ENCODE data around the gene INPP5E. TPM values are rescaled to one million over a fixed set of nuclear protein-coding genes. Genes with fewer than 3 reads are reported as not detected.

The INPP5E gene
- total RNA-seq, 1 donor from 2014 or later = 13.2 TPM

- Mint-ChIP-seq H3K27ac (ENCODE audit: unreplicated experiment) (peak overlapping the region; percentile 63), H3K36me3 (ENCODE audit: low read depth) (peaks cover 8% of the 10 kb centered on the region), H3K27me3 (ENCODE audit: low read depth) (no peaks in the 10 kb centered on the region), H3K9me3 (ENCODE audit: low read depth) (no peaks in the 10 kb centered on the region), H3K4me1 (ENCODE audit: low read depth) (peaks cover 17% of the 10 kb centered on the region), H3K4me3 (ENCODE audit: unreplicated experiment) (peak overlapping the region; percentile 84)
- no peak for TF ChIP-seq CTCF (IDR thresholded peaks at IDR 0.05)
- DNase-seq (ENCODE audit: low spot score) = peak; percentile 79
Observed at GRCh38 chr9:136399176-136400037, 40.2 kb downstream of the INPP5E start.

DNA sequence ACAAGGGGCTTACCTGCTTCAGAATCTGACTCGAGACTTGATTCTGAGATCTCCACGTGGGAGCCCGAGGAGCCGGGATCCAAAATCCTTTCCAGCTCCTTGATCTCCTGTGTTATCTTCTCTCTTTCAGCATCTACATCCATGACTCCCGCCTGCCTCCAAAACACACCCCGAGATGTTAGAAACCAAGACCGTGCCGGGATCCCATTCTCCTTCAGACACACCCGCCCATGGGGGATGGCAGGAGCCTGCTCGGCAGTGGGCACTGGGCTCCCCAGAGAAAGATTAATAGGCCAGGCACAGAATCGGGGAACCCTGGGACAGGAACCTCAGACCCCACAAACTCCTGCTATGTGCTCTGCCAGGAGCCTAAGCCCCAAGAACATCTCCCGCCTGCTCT lies 41.4 kb downstream of the INPP5E start:
- Mint-ChIP-seq H3K9me3 (ENCODE audit: low read depth) (no peaks in the 10 kb centered on the region), H3K4me3 (ENCODE audit: unreplicated experiment) (no peak overlapping the region), H3K4me1 (ENCODE audit: low read depth) (peaks cover 17% of the 10 kb centered on the region), H3K27me3 (ENCODE audit: low read depth) (no peaks in the 10 kb centered on the region), H3K27ac (ENCODE audit: unreplicated experiment) (no peak overlapping the region), H3K36me3 (ENCODE audit: low read depth) (peaks cover 7% of the 10 kb centered on the region)
- TF ChIP-seq CTCF (IDR thresholded peaks at IDR 0.05) = no peak
- DNase-seq (ENCODE audit: low spot score) = no peak

GRCh38 chr9:136397643-136398042 lies 42.0 kb downstream of the INPP5E start:
- Mint-ChIP-seq H3K27ac (ENCODE audit: unreplicated experiment) (no peak overlapping the region), H3K4me3 (ENCODE audit: unreplicated experiment) (no peak overlapping the region), H3K36me3 (ENCODE audit: low read depth) (peaks cover 7% of the 10 kb centered on the region), H3K4me1 (ENCODE audit: low read depth) (peaks cover 17% of the 10 kb centered on the region), H3K9me3 (ENCODE audit: low read depth) (no peaks in the 10 kb centered on the region), H3K27me3 (ENCODE audit: low read depth) (no peaks in the 10 kb centered on the region)
- TF ChIP-seq CTCF (IDR thresholded peaks at IDR 0.05) = no peak
- no peak for DNase-seq (ENCODE audit: low spot score)

DNA sequence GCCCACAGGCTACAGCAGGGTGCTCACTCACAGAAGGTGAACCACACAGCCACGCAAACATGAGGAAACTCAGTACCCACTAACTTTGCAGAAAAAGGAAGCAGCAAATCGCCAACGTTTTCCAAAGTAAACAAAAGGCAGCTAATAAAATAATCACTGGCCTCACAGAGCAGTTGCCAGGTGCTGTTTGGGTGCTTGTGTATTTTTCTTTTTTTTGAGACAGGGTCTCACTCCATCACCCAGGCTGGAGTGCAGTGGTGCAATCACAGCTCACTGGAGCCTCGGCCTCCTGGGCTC lies 43.5 kb downstream of the INPP5E start:
- no peak for TF ChIP-seq CTCF (IDR thresholded peaks at IDR 0.05)
- no peak for DNase-seq (ENCODE audit: low spot score)
- Mint-ChIP-seq H3K27ac (ENCODE audit: unreplicated experiment) (no peak overlapping the region), H3K27me3 (ENCODE audit: low read depth) (no peaks in the 10 kb centered on the region), H3K9me3 (ENCODE audit: low read depth) (no peaks in the 10 kb centered on the region), H3K4me1 (ENCODE audit: low read depth) (peaks cover 17% of the 10 kb centered on the region), H3K36me3 (ENCODE audit: low read depth) (peaks cover 12% of the 10 kb centered on the region), H3K4me3 (ENCODE audit: unreplicated experiment) (no peak overlapping the region)

DNA sequence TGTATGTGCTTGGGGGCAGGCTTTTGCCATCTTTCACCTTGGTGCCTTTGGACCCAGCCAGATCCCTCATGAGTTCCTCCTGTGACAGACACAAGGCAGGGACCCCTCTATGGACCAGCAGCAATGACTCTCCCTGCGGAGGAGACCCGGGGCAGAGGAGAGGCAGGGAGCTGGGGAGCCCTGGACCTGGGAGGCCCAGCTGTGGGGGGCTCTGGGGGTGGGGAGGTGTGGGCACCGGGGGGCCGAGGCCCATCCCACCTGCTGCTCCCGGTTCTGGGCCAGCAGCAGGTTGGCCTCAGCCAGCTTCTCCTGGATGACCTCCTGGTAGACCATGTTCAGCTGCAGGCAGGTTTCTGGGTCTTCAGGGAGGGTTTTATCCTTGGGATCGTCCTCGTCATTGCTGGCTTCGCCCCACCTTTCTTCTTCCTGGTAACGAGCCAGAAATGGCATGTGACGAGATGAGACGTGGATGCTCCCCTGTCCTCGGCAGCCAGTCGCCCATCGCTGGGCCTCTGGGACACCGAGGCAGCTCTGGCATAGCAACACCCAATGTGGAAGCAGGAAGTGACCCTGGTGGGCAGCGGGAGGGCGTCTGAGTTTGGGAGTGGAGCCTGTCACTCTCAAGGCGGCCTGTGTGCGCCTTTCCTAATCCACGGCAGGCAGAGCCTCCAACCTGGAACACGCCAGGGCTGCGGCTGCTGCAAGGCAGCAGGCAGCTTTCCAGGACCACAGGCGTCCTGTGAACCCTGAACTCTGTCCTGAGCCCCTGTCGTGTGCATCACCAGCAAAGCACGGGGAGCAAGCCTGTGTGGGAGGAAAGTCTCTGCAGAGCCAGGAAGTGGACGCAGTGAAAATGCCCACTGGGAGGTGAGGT lies 44.1 kb downstream of the INPP5E start:
- H3K36me3 Mint-ChIP-seq (ENCODE audit: low read depth) = peaks cover 13% of the 10 kb centered on the region
- DNase-seq (ENCODE audit: low spot score) = no peak
- H3K9me3 Mint-ChIP-seq (ENCODE audit: low read depth) = no peaks in the 10 kb centered on the region
- no peak for TF ChIP-seq CTCF (IDR thresholded peaks at IDR 0.05)
- no peak overlapping the region for H3K27ac Mint-ChIP-seq (ENCODE audit: unreplicated experiment)
- H3K4me1 Mint-ChIP-seq (ENCODE audit: low read depth) = peaks cover 16% of the 10 kb centered on the region
- H3K4me3 Mint-ChIP-seq (ENCODE audit: unreplicated experiment) = no peak overlapping the region
- no peaks in the 10 kb centered on the region for H3K27me3 Mint-ChIP-seq (ENCODE audit: low read depth)
